Erythroblast (primary cell): ENCODE results near the gene TYK2.

Experiments used
- GATA1 ChIP-seq: IDR thresholded peaks from 2 replicates; pipeline ENCODE4 v1.6.1; 2011; ENCODE audit warnings: low read depth, mild to moderate bottlenecking, control low read depth, low read length, moderate library complexity
- POLR2A ChIP-seq: IDR thresholded peaks from 2 replicates; pipeline ENCODE4 v1.6.1; 2011; ENCODE audit warnings: mild to moderate bottlenecking, low read length

- TF ChIP-seq POLR2A (no peak), GATA1 (no peak)
These were observed 40.9 kb downstream of the TYK2 start, which contains the start of gene ICAM3 for GRCh38 chr19:10339380-10339960.
